H7 (cell line): ENCODE data around the gene CDK8. TPM values are rescaled to one million over a fixed set of nuclear protein-coding genes. Genes with fewer than 3 reads are reported as not detected.
"Not testable (repeated sequence)": the region's sequence is repeated elsewhere in the genome, so short reads cannot be mapped to it uniquely, and the experiment has no call there.

Experiments
- DNase-seq: peaks from one replicate; pipeline ENCODE4 v3.0.0; 2012
- H3K27me3 ChIP-seq: 2 replicates; pipeline ENCODE4 v1.6.0; 2011; ENCODE audit warnings: mild to moderate bottlenecking, low read length; ENCODE audit not compliant: control insufficient read depth, insufficient read depth
- H3K36me3 ChIP-seq: replicated peaks from 2 replicates; pipeline ENCODE4 v1.5.1; 2011; ENCODE audit warnings: low read length; ENCODE audit not compliant: control insufficient read depth, insufficient read depth
- H3K4me3 ChIP-seq: 2 replicates; pipeline ENCODE4 v1.5.1; 2011; ENCODE audit warnings: low read depth, mild to moderate bottlenecking, control low read depth, low read length, moderate library complexity; ENCODE audit not compliant: insufficient read depth
- total RNA-seq: library from RNA; depleted of rRNA; stranded (reverse); fragments of >200 nt; shearing (Covaris generic); gene quantifications from 2 replicates; pipeline ENCODE4 v1.2.3, GENCODE V29; 2014

CDK8 gene
- total RNA-seq, 1 experiment from 2014 or later = 28.4 TPM

DNA sequence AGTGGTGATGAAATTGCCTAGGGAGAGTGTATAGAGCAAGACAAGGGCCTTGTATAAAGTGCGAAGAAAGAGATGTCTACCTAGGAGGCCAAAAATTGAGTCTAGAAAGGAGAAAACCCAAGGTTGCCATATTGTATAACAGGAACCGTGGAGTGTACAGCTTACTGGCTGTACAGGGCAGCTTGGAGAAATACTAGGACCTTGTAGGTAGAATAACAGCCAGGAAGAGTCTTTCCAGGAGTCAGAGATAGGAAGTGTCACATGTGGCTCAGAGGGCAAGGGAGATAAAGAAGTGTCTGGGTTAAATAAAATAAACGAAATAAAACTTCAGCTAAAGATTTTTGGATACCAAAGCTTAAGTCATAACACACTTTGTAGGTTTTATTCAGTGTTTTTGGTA is 12.4 kb downstream of the CDK8 start:
- Histone ChIP-seq H3K4me3 (no peak overlapping the region), H3K27me3 (no peaks in the 10 kb centered on the region), H3K36me3 (no peaks in the 10 kb centered on the region)
- DNase-seq = no peak

DNA sequence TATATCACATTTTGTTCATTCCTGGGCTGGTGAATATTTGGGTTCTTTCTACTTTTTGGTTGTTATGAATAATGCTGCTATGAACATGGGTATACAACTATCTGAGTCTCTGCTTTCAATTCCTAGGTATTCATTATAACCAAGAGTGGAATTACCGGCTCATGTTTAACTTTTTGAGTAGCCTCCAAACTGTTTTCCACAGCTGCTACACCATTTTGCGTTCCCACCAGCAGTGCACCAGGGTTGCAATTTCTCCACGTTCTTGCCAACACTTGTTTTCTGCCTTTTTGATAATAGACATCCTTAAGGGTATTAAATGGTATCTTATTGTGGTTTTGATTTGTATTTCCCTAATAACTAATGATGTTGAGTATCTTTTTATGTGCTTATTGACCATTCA is 16.8 kb downstream of the CDK8 start:
- Histone ChIP-seq H3K27me3 (no peaks in the 10 kb centered on the region), H3K4me3 (no peak overlapping the region), H3K36me3 (no peaks in the 10 kb centered on the region)
- DNase-seq = no peak

DNA sequence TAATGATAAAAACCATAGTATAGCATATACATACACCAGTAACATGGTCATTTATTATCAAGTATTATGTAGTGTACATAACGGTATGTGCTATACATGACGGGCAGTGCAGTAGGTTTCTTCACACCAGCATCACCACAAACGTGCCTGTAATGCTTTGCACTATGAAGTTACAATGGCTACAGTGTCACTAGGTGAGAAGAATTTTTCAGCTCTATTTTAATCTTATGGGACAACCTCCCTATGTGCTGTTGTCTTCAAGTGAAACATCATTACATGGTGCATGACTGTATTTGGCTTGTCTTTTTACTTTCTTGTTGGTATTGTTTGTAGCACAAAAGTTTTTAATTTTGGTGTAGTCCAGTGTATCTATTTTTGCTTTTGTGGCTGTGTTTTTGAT is 18.7 kb downstream of the CDK8 start:
- DNase-seq = no peak
- Histone ChIP-seq H3K27me3 (no peaks in the 10 kb centered on the region), H3K4me3 (no peak overlapping the region), H3K36me3 (no peaks in the 10 kb centered on the region)

DNA sequence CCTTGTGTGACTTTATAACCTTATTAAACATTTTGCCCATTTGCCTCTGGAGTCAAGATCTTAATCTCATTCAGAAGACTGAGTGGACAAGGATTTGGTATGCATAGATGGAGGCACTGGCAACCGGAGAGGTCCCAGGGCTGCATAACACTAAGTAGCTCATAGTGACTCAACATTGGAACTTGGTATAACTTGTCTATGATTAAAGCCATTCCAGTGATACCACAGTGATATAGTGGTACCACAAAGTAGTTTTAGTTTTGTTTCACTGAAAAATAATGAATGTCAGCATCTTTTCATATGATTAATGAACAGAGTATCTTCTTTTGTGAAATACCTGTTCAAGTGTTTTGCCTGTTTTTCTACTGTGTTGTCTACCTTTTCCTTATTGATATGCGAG is 26.4 kb downstream of the CDK8 start:
- H3K36me3 ChIP-seq = peaks cover 2% of the 10 kb centered on the region; the same call in 1 of the 2 replicates
- DNase-seq = no peak
- no peaks in the 10 kb centered on the region for H3K27me3 ChIP-seq
- H3K4me3 ChIP-seq = no peak overlapping the region

DNA sequence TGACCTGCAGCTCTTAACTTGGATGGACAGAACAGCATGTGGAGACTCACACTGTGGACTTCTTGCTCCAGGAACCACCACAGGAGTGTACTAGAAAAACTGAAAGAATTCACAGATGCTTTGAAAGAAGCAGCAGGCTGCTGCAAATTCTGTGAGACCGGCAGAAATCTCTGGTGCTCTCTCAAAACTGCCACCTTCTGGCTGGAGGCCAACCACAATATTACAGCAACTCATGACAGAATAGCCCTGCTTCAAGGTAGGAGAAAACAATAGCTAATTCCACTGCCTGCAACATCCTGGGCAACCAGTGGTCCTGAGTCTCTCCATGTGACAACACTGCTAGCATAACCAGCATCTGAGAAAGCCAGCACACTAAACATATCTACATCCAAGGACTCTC is 26.9 kb downstream of the CDK8 start:
- Histone ChIP-seq H3K27me3 (no peaks in the 10 kb centered on the region), H3K36me3 (peaks cover 2% of the 10 kb centered on the region; the same call in 1 of the 2 replicates), H3K4me3 (no peak overlapping the region)
- no peak for DNase-seq

DNA sequence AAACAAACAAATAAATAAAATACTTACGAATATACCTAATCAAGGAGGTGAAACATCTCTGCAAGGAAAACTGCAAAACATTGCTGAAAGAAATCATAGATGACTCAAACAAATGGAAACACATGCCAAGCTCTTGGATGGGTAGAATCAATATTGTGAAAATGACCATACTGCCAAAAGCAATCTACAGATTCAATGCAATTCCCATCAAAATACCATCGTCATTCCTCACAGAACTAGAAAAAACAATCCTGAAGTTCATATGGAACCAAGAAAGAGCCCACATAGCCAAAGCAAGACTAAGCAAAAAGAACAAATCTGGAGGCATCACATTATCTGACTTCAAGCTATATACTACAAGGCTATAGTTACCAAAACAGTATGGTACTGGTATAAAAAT is 32.0 kb downstream of the CDK8 start:
- H3K36me3 ChIP-seq, H3K4me3 ChIP-seq, H3K27me3 ChIP-seq, DNase-seq: not testable (repeated sequence)

DNA sequence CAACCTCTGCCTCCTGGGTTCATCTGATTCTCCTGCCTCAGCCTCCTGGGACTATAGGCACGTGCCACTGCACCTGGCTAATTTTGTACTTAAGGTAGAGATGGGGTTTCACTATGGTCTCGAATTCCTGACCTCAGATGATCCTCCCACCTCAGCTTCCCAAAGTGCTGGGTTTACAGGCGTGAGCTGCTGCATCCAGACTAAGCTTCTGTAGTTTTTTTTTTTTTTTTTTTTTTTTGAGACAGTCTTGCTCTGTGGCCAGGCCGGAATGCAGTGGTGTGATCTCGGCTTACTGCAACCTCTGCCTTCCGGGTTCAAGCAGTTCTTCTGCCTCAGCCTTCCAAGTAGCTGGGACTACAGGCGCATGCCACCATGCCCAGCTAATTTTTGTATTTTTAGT is 34.9 kb downstream of the CDK8 start:
- DNase-seq, H3K27me3 ChIP-seq, H3K36me3 ChIP-seq, H3K4me3 ChIP-seq: not testable (repeated sequence)

DNA sequence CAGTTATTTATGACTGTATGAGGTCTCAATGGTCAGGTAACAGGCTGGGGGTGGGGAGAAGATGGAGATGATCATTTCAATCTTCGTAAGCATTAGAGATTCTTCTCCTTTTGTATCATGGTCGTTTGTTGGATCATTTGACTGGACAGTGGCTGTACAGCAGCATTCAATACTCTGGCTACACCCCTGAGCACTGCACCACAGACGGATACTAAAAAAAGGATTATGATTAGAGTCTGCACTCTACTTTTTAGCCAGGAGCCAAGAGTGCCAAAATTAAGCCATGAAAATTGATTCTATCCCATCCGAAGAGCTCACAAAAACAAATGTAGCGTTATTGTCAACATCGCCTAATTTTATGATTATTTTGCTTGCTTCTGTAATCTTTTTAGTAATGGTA is 41.9 kb downstream of the CDK8 start:
- H3K36me3 ChIP-seq = no peaks in the 10 kb centered on the region
- DNase-seq = no peak
- no peak overlapping the region for H3K4me3 ChIP-seq
- no peaks in the 10 kb centered on the region for H3K27me3 ChIP-seq

DNA sequence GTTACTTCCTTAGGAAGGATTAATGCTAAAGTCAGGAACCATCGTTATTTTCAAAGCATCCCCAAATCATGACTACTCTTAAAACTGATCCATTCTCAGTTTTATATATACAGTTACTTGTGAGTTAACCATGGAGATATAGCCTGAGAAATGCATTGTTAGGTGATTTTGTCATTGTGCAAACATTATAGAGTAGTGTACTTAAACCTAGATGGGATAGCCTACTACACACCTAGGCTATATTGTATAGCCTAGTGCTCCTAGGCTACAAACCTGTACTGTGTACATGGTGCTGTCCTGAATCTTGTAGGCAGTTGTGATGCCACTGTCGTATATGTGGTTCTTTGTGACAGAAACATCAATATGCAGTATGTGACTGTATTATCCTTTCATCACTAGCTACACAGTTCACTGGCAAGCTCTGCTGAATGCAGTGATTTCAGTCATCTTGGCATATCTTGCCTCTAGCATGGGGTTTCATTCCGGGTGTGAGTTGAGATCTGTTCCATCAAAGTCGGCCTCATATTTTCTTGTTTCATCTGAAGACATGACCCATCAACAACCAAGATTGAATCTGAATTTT is 45.3 kb downstream of the CDK8 start:
- no peak for DNase-seq
- H3K36me3 ChIP-seq = no peaks in the 10 kb centered on the region
- no peak overlapping the region for H3K4me3 ChIP-seq
- no peaks in the 10 kb centered on the region for H3K27me3 ChIP-seq

DNA sequence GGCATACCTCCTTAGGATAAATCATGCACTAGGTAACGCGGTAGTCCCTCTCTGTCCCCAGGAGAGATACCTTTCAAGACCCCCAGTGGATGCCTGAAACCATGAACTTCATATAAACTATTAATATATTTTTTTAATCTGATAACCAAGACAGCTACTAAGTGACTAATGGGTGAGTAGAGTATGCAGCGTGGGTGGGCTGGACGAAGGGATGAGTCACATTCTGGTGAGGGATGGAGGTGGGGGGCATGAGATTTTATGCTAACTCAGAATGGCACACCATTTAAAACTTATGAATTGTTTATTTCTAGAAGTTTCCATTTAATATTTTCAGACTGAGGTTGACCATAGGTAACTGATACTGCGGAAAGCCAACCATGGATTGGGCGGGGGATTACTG is 46.2 kb downstream of the CDK8 start:
- Histone ChIP-seq H3K4me3 (no peak overlapping the region), H3K27me3 (no peaks in the 10 kb centered on the region), H3K36me3 (no peaks in the 10 kb centered on the region)
- DNase-seq = no peak

DNA sequence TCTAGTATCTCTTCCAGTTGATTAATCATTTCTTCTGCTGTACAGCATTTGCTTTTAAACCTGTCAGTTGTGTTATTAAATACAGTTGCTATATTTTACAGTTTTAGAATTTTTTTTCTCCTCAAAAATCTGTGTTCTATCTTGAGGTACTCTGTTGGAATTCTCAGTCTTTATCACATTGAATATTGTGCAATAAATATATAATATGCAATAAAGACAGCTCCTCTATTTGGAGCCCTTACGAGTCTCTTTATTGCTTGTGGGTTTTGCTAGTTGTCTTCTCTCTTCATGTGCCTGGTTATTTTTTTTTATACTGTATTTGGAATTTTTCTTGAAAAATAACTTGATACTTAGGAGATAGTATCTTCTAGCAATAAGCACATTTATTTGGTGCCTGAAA is 51.7 kb downstream of the CDK8 start:
- no peaks in the 10 kb centered on the region for H3K36me3 ChIP-seq
- DNase-seq = no peak
- no peak overlapping the region for H3K4me3 ChIP-seq
- no peaks in the 10 kb centered on the region for H3K27me3 ChIP-seq

DNA sequence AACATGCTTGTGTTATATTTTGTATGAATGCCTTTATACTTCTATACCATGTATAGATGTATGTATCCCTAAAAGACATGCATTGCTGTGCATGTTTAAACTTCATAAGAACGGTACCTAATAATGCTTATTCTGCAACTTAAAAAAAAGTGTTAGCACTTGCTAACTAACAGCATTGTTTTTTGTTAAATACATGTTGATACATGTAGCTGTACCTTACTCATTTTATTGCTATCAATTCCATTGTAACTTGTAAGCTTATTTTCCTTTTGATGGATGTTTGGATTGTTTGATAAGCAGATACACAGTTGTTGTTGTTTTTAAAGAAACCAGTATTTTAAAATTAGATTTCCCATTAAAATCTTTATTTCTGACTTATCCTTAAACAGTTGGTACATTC is 53.8 kb downstream of the CDK8 start:
- H3K4me3 ChIP-seq = no peak overlapping the region
- no peaks in the 10 kb centered on the region for H3K27me3 ChIP-seq
- H3K36me3 ChIP-seq = no peaks in the 10 kb centered on the region
- no peak for DNase-seq

DNA sequence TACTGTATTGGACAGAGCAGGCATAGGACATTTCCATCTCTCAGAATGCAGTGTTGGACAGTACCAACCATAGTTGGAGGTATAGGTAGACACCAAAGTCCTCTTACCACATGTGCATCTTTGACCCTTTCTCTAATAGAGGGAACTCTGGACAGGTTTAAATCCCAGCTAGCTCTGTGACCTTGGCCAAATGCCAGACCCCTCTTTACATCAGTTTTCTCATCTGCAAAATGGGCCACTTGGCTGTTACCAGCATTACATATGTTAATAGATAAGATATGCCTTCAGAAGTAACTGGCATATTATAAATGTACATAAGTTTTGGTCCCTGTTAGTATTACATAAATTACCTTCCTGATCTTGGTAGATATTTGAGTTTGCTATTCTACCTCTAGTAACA is 54.3 kb downstream of the CDK8 start:
- no peak for DNase-seq

DNA sequence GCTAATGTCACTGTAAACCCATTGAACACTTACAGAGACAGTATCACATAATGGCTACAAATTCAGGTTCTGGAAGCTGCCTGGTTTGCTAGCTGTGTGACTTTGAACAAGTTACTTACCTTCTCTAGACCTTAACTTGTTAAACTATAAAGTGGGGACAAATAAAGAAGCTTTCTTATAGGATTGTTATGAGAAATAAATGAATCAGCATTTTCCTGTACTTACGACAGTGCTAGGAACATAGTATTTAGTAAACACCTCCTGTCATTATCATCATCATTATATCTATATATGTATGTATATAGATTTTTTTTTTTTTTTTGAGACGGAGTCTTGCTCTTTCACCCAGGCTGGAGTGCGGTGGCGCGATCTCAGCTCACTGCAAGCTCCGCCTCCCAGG is 54.9 kb downstream of the CDK8 start:
- Histone ChIP-seq H3K27me3 (no peaks in the 10 kb centered on the region), H3K36me3 (no peaks in the 10 kb centered on the region), H3K4me3 (no peak overlapping the region)
- DNase-seq = no peak

More for the DNA sequence above, 54.3 kb downstream of the CDK8 start:
- Histone ChIP-seq H3K4me3 (no peak overlapping the region), H3K36me3 (no peaks in the 10 kb centered on the region), H3K27me3 (no peaks in the 10 kb centered on the region)

DNA sequence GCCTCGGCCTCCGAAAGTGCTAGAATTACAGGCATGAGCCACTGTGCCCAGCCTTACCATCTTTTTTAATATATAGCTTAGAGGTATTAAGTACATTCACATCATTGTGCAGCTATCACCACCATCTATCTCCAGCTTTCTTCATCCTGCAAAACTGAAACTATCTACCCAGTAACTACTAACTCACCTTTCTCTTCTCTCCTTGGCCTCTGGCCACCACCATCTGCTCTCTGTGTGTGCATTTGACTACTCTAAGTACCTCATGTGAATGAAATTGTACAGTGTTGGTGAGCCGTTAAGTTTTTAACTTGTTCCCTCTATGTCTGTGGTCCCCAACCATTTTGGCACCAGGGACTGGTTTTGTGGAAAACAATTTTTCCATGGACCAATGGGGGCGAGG is 56.1 kb downstream of the CDK8 start:
- H3K4me3 ChIP-seq = no peak overlapping the region
- DNase-seq = no peak
- H3K36me3 ChIP-seq = no peaks in the 10 kb centered on the region
- no peaks in the 10 kb centered on the region for H3K27me3 ChIP-seq

DNA sequence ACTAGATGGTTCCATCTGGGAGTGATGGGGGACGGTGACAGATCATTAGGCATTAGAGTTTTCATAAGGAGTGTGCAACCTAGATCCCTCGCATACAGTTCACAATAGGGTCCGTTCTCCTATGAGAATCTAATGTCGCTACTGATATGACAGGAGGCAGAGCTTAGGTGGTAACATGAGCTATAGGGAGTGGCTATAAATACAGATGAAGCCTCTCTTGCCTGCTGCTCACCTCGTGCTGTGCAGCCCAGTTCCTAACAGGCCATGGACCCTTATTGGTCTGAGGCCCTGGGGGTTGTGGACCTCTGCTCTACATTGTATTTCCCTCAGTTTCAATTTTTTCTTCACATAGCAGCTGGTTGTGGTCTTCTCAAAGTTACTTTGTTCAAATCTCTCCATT is 56.5 kb downstream of the CDK8 start:
- H3K27me3 ChIP-seq = no peaks in the 10 kb centered on the region
- no peak for DNase-seq
- H3K36me3 ChIP-seq = no peaks in the 10 kb centered on the region
- H3K4me3 ChIP-seq = no peak overlapping the region
